GM11168 (cell line): Measurements from ENCODE around the gene LRRC74A.

Experiments used
- in situ Hi-C: fragments of 300-500 bp; cut with MboI; formaldehyde crosslinking; loops from one replicate; pipeline ENCODE4 v1.12.0; 2022; ENCODE audit warnings: low sequenced_read_pairs; ENCODE audit not compliant: unreplicated experiment

Gene LRRC74A

DNA sequence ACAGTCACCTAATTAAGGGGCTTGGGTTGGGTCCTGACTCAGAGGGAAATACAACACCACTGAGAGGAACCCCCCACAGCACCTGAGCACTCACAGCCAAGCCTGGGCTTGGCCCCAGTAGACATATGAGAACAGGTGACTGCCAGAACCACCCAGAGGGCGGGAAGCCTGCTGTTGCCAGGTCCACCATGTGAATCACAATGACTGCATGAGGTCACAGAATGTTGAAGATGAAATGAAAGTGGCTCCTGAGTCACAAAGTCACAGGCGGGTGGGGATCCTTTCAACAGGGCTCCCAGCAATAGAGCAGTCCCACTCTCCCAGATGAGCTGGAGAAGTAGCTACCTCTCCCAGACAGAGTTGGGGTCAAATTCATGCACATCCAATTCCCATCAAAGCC is at the start of gene LRRC74A:
Gene LRRC74A, plus strand, starts transcription at position 287 of the 400 bp plus-strand sequence. CDS start 290 bp downstream, outside the sequence.
- in situ Hi-C loops = no loop called here

DNA sequence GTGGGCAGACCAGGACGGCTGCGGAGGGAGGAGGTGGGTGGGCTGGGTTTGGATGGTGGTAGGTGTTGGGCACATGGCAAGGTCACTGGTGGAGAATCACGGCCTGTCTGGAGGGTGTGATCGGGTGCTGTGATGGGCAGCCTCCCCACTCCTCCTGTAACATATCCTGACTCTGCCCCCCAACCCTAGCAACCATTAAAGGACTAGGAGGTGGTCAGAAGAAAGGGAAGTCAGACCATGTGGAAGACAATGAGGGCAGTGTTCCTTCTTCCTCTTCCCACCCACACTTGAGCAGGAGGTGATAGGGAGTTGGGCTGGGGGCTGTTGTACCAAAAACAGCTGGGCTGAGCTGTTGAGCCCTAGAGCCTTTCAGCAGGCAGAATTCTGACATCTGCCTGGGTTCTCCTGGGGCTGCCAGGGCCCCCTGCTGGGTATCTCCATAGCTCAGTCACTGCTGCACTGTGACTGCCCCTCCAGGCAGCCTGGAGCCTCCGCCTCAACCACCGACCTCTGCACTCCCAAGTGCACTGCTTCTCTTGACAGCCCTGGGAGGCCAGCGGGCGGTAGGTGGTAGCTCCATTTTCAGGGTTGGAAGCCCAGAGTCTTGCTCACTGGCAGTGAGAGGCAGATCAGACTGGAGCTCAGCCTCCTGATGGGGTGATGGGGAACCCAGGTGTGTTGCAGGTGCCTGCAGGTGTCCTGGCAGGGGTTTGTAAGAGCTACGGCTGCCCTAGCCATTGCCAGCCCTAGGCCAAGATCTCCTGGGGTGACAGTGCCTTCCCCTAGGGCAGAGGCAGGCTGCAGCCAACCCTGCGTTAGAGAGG is 49.6 kb upstream of the LRRC74A start:
- in situ Hi-C loops = loop anchor here (5.0 kb wide), 1 partner anchor 64 kb away; no protein-coding TSS in a partner anchor

DNA sequence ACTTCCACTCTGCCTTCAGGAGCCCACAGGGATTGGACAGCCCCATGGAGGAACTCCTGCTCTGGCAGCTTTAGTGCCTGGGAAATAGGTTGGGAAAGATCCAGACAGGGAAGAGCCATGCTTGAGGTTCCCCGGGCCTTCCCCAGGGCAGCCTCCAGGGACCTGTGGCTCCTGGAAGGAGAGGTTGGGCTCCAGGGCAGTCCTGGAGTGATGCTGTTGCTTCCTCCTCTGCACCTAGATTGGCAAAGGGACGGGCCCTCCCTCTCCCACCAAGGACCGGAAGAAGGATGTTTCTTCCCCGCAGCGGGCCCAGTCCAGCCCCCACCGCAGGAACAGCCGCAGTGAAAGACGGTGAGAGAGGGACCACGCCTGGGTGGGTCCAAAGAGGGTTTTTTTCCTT is 48.5 kb upstream of the LRRC74A start:
- in situ Hi-C loops = loop anchor here (5.0 kb wide), 1 partner anchor 65 kb away; no protein-coding TSS in a partner anchor

DNA sequence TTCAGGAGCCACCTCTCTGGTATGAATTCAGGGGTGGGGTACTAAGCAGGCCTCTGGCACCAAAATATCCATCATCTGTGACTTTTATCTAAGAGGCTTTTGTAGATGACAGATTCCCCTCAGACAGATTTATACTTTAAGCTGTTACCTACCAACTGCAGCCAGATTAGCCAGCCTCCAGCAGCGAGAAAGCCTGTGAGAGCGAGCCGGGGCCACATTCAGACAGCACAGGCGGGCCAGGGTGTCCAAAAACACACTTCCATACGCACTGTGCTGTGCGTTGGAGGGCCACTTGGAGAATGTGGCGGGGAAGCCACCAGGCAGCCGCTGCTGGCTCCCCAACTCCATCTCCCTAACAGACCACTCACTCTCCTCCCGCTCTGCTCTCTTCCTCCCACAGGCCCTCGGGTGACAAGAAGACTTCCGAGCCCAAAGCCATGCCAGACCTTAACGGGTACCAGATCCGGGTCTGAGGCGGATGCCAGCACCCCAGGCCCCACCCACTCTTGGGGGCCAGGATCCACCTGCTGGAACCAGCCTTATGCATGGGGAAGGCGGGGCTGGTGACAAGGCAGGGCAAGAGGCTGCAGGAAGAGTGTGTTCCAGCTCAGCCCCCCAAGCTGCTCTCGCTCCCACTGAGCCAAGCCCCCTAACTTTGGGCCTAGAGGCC is 47.5 kb upstream of the LRRC74A start:
- in situ Hi-C loops = loop anchor here (5.0 kb wide), 1 partner anchor 66 kb away; no protein-coding TSS in a partner anchor

DNA sequence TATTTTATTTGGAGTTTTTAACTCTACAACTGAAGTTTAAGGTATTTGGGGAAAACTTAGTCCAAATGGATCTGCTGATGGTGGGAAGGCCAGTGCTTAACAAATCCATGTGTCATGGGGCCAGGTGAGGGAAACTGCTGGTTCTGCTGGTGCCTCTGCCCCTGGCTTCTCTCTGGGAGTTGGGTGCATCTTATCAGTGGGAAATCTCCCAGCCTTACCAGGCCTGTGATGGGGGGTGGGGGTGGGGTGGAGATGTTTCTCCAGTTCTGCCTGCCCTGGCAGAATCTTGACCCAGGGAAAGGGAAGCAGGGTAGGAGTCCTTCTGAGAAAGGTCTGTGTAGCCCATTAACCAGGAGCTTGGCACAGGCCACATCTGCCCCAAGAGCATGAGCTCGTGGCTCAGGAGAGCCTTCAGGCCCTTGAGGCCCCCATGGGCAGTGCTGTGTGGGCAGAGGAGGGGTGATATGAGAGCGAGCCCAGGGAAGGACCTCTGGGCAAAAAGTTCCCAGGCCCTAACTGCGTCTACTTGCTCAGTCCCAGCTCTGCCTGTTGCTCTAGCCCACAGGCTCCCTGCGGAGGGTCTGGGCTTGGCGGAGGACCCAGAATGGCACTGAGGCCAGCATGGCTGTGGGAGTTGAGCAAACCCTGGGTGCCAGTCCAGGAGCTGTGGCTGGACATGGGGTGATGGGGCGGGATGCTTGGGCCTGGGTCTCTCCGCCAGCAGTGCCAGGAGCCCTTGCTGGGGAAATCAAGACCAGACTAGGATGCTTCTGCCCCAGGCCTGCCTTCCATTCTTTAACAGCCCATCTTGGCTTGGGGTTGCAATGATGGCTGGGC is 46.8 kb upstream of the LRRC74A start:
- in situ Hi-C loops = loop anchor here (5.0 kb wide), 1 partner anchor 67 kb away; no protein-coding TSS in a partner anchor

DNA sequence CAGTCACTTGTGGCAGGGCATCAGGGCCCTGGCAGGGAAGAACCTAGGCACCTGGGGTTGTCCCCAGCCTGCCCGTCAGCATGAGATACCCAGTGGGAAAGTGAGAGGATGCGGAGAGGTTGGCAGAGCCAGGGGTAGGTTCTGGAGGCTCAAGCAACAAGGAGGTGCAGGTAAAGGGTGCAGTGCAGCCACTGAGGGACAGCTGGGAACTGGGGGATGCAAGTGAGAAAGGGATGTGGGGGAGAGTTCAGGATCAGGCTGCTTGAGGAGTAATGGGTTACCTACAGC is 46.2 kb upstream of the LRRC74A start:
- in situ Hi-C loops = no loop called here

DNA sequence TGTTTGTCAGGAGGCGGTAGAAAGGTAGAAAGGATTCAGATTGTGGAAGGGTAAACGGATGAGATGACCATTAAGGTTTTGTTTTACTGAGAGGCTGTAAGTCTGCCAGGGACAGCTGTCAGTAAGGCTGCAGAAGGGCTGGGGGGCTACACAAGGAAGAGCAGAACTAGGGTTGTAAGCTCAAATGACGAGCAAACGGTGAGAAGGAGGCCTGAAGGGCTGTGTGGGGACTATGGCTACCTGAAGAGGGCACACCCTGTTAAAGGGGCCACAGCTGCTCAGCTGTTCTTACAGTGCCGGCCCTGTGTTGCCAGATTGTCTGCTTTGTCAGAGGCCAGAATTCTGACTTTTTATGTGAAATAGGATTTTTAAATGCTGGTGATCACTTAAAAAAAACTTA is 45.8 kb upstream of the LRRC74A start:
- in situ Hi-C loops = no loop called here

DNA sequence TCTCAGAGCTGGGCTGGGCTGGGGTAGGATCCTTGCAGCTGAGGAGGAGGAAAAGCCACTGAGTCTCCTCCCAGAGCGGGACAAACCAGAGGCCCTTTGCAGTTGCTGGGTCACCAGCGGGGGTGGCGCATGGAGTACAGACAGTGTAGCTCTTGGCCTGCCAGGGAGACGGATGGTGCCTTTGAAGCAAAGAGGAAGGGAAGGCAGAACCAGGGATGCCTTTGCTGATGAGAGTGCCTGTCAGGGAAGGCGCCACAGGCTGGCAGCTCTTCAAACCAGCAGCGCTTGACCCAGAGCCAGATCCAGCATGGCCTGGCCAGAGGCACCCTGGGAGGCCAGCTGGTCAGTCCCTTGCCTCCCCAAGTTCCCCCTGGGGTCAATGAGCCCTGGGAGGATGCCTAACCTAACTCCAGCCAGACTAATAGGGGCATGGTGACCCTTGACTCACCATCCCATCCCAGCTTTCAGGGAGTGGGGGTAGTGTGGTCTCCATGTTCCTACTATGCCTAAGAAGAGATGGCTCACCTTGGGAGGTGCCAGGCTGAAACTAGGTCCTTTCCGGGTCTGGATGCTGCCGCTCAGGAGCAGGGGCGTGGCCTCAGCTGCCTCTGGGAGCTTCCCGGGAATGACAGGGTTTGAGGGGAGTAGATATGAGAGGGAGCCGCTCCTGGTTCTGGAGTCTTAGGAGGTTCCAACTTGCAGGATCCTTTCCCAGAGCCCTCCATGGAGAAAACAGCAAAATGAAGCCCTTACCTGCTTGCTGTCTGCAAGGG is 45.1 kb upstream of the LRRC74A start:
- in situ Hi-C loops = no loop called here

DNA sequence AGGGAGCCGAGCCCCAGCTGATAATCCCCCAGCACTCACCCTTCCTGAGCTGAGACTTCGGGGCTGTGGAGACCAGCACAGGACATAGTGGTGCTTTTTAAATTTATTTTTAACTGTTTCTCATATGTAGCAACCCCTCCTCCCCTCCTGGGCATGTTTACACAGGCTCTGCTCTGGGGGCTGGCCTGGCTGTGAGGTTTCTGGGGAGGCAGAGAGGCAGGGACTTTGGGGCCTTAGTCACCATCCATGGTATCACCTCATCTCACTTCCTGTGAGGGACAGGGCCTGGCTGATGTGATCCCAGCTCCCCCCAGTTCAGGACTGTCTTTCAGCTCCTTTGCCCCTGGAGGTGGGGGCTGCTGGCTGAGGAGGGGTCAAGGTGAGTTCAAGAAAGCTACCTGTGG is 44.6 kb upstream of the LRRC74A start:
- in situ Hi-C loops = no loop called here

DNA sequence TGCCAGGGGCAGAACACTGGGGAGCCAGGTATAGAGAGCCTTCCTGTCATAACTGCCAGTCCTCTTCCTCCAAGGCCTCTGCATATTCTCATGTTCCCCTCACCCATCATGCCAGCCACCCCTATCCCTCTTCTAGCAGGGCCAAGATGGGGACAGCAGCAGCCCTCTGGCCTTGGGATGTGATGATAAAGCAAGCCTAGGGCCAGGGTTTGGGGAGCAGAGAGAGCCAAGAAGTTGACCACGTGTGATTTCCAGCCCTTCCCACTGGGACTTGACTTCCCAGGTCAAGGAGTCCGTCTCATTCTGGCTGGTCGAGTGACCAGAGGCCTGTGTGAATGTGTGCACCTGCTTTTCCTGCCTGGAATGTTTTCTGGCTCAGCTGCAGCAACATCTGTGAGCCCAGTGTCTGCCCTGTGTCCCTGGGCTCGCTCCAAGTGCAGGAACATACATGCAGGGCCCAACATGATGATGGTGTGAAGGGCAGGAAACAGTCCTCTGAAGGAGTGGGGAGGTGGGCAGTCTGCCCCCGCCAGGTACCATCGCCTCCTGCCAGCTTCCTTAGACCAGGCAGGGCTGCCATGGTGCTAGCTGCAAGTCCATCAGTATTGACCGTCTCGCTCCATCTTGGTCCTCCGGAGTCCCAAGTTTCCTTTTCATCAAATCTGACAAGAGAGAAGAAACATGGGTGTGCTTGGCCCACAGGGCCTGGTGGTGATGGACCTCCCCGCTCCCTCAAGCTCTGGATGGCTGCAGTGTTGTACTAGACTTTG is 43.9 kb upstream of the LRRC74A start:
- in situ Hi-C loops = no loop called here

DNA sequence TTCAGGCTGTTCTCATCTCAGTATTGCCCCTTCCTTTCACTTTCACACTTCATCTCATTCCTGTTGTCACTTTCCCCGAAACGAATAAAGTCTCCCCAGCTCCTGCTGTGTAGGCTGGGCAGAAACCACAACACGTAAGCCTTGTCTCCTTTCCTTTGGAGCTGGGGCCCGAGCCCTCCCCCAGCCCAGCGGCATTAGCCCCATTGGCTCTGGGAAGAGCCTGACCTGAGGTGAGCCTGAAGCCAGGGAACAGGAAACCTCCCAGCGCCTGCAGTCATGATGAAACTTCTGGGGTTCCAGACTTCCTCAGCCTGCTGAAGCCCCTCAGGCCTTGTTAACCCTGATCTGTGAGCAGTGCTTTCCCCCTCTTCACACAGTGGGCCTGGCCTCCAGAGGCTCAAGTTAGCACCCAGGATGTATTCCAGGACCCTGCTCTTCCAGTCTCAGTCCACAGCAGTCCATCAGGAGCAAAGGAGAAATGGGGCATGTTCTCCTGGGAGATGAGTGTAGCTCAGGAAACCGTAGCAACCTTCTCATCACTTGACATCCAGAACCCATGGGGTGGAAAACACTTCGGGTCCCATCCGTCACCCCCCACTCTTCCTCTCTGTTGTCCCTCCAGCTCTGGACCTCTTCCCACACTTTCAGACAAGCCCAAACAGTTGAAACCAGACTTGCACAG is 43.2 kb upstream of the LRRC74A start:
- in situ Hi-C loops = no loop called here

DNA sequence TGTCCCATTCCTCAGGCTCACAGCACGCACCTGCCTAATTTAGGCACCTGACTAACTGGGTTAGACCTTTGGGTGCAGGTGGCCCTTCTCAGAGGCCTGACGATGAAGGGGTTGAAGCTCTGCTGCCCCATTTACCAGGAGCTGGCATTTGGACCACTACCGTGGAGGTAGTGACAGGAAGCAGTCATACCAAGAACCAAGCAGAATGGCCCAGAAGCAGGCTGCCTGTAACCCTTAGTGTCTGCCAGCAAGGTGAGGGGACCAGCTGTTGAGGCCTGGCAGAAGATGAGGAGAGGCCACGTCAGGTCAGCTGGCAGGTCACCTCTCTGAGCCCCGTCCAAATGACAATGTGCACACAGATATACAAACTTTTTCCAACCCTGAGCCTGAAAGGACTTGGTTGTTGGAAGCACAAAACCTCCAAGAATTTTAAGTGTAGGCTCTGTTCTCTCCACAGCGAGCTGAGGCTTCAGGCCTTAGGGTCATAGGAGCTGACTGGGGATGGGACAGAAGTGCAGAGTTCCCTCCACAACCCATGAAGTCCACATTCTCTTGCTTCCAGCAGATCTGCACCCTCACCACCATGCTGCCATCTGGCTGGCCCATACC is 41.8 kb upstream of the LRRC74A start:
- in situ Hi-C loops = no loop called here

DNA sequence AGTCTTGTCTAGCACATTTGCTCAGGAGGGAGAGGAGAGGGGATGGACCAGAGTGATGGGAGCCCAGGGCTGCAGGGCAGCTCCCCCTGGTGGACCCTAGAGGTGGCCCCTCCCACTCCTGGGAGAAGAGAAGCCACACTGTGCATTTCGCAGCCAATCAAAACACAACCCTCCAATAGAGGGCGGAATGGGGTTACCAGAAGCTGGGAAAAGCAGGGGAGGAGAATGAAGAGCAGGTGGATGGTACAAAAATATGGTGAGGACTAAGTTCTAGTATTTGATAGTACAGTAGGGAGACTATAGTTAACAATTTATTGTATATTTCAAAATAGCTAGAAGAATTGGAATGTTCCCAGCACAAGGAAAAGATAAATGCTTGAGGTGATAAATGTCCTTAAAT is 41.3 kb upstream of the LRRC74A start:
- in situ Hi-C loops = no loop called here

DNA sequence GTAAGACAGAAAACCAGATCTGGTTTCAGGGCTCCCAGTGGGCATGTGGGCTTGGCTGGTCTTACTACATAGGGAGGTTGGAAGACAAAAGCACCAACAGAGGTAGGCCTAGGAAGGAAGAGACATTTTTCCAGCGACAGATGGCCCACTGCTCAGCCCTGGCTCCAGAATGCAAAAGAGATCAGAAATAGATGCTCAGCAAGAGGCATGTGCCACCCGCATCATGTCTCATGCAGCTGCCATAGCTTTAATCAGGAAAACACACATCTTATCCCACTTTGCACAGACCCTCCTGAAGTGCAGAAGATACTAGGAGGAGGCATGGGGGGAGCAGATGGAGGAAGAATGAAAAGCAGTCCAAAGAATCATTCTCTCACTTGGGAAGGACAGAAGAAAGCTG is 39.6 kb upstream of the LRRC74A start:
- in situ Hi-C loops = no loop called here

DNA sequence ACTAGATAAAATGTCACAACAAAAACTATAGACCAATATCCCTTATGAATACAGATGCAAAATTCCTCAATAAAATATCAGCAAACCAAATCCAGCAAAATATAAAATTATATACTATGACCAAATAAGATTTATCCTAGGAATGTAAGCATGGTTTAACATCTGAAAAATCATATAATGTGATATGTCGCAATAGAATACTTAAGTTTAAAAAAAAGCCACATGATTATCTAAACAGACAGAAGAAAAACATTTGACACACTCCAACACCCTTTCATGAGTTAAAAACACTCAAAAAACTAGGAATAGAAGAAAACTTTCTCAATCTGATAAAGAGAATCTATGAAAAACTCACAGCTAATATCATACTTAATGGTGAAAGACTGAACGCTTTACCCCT is 33.8 kb upstream of the LRRC74A start:
- in situ Hi-C loops = no loop called here

DNA sequence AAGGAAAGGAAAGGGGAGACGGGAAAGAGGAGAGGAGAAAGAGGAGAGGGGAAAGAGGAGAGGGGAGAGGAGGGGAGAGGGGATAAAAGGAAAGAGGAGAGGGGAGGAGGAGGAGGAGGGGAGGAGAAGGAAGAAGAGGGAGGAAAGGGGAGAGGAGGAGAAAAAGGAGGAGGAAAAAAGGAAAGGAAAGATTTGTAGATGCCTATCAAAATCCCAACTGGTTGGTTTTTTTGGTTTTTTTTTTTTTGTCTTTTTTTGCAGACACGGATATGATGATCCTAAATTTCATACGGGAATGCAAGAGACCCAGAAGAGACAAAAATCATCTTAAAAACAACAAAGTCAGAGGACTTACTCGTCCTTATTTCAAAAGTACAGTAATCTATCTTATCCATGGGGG is 32.9 kb upstream of the LRRC74A start:
- in situ Hi-C loops = no loop called here

DNA sequence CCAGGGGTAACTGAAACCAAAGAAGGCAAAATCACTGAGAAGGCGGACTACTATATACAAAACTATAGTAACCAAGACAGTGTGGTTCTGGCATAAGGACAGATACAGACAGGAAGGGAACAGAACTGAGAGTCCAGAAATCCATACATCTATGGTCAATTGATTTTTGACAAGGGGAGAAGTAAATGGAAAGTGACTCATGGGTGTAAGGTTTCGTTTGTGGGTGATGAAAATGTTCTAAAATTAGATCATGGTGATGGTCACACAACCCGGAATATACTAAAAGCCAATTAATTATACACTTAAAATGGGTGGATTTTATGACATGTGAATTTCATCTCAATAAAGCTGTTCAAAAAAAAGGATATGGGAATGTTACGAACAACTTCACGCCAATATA is 32.3 kb upstream of the LRRC74A start:
- in situ Hi-C loops = no loop called here

DNA sequence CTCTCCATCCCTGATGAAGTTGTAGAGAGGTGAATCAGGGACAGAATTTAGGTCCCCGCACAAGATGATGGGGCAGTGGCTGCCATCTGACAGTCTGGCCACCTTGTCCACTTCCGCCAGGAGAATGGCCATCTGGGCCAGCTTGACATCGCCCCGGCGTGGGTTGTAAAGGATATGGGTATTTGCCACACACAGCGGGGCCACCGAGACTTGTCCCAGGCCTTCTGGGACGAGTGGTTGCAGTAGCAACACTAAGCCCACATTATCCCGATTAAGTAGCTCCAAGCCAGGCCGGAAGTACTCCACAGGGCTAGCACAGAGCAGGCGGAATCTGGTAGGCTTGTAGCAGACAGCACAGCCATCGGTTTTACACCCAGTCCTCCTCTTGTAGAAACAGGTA is 19.8 kb upstream of the LRRC74A start:
- in situ Hi-C loops = no loop called here
